Central memory CD8-positive, alpha-beta T cell (primary cell): Measurements from ENCODE around the gene OR9A4.

ENCODE experiments used
- ATAC-seq: fragments of 150-1000 bp; cut with Tn5 transposase; replicated peaks from 2 replicates; pipeline ENCODE4 v1.10.0; 2022; ENCODE audit warnings: mild to moderate bottlenecking, moderate FRiP score, moderate number of reproducible peaks; ENCODE audit not compliant: poor library complexity, severe bottlenecking; ENCODE audit errors: extremely low read depth
- DNase-seq, 2 donors: peaks; one replicate each; pipeline ENCODE4 v3.0.0; 2021; ENCODE audit warnings: low spot score in 2 of 2
- H3K27ac Mint-ChIP-seq: one replicate; pipeline ENCODE4 v1.8.0; 2022; ENCODE audit warnings: low read depth, mild to moderate bottlenecking, moderate library complexity, mixed read lengths
- H3K27me3 Mint-ChIP-seq: one replicate; pipeline ENCODE4 v1.8.0; 2022; ENCODE audit warnings: mixed read lengths
- H3K36me3 Mint-ChIP-seq: one replicate; pipeline ENCODE4 v1.8.0; 2022; ENCODE audit warnings: mild to moderate bottlenecking, moderate library complexity, mixed read lengths; ENCODE audit not compliant: insufficient read depth
- H3K4me1 Mint-ChIP-seq: one replicate; pipeline ENCODE4 v1.8.0; 2022; ENCODE audit warnings: mixed read lengths
- H3K4me3 Mint-ChIP-seq: one replicate; pipeline ENCODE4 v1.8.0; 2022; ENCODE audit warnings: mild to moderate bottlenecking, moderate library complexity, mixed read lengths
- H3K9me3 Mint-ChIP-seq: one replicate; pipeline ENCODE4 v1.8.0; 2022; ENCODE audit warnings: mixed read lengths

OR9A4 gene

GRCh38 chr7:141949911-141950310 lies 33.7 kb downstream of the OR9A4 start:
- Mint-ChIP-seq H3K36me3 (no peaks in the 10 kb centered on the region), H3K27ac (no peak overlapping the region), H3K27me3 (peaks cover 12% of the 10 kb centered on the region), H3K9me3 (no peaks in the 10 kb centered on the region), H3K4me3 (no peak overlapping the region), H3K4me1 (no peaks in the 10 kb centered on the region)
- ATAC-seq (no peak), DNase-seq (no peak)

- Mint-ChIP-seq H3K4me3 (no peak overlapping the region), H3K27me3 (peaks cover 12% of the 10 kb centered on the region), H3K9me3 (no peaks in the 10 kb centered on the region), H3K36me3 (no peaks in the 10 kb centered on the region), H3K4me1 (no peaks in the 10 kb centered on the region), H3K27ac (no peak overlapping the region)
- DNase-seq (no peak), ATAC-seq (no peak)
Measured at GRCh38 chr7:141950806-141951205, 34.6 kb downstream of the OR9A4 start.

GRCh38 chr7:141952461-141952860 lies 36.3 kb downstream of the OR9A4 start:
- no peaks in the 10 kb centered on the region for H3K36me3 Mint-ChIP-seq
- H3K9me3 Mint-ChIP-seq = peaks cover 4% of the 10 kb centered on the region
- H3K27ac Mint-ChIP-seq = no peak overlapping the region
- H3K27me3 Mint-ChIP-seq = peaks cover 12% of the 10 kb centered on the region
- DNase-seq (no peak), ATAC-seq (no peak)
- H3K4me3 Mint-ChIP-seq = no peak overlapping the region
- no peaks in the 10 kb centered on the region for H3K4me1 Mint-ChIP-seq

- Mint-ChIP-seq H3K36me3 (no peaks in the 10 kb centered on the region), H3K27ac (no peak overlapping the region), H3K27me3 (peaks cover 12% of the 10 kb centered on the region), H3K4me1 (no peaks in the 10 kb centered on the region), H3K9me3 (peaks cover 5% of the 10 kb centered on the region), H3K4me3 (no peak overlapping the region)
- DNase-seq = no peak
- ATAC-seq = no peak
Measured at GRCh38 chr7:141954334-141954733, 38.1 kb downstream of the OR9A4 start.

GRCh38 chr7:141956084-141956483 lies 39.9 kb downstream of the OR9A4 start:
- no peak overlapping the region for H3K27ac Mint-ChIP-seq
- H3K4me3 Mint-ChIP-seq = no peak overlapping the region
- ATAC-seq (no peak), DNase-seq (no peak)
- H3K36me3 Mint-ChIP-seq = no peaks in the 10 kb centered on the region
- peaks cover 5% of the 10 kb centered on the region for H3K27me3 Mint-ChIP-seq
- peaks cover 5% of the 10 kb centered on the region for H3K9me3 Mint-ChIP-seq
- H3K4me1 Mint-ChIP-seq = no peaks in the 10 kb centered on the region

- peaks cover 5% of the 10 kb centered on the region for H3K9me3 Mint-ChIP-seq
- no peak for DNase-seq
- H3K4me3 Mint-ChIP-seq = no peak overlapping the region
- ATAC-seq = no peak
- H3K36me3 Mint-ChIP-seq = no peaks in the 10 kb centered on the region
- no peaks in the 10 kb centered on the region for H3K27me3 Mint-ChIP-seq
- H3K4me1 Mint-ChIP-seq = no peaks in the 10 kb centered on the region
- no peak overlapping the region for H3K27ac Mint-ChIP-seq
Measured at GRCh38 chr7:141960687-141961422, 44.7 kb downstream of the OR9A4 start.
